ENCODE data around the gene KRT40. TPM values are rescaled to one million over a fixed set of nuclear protein-coding genes. Genes with fewer than 3 reads are reported as not detected.

The KRT40 gene
- total and polyA plus RNA-seq, 2 of the 4 experiments (the other 2 are of a cell fraction): not detected

DNA sequence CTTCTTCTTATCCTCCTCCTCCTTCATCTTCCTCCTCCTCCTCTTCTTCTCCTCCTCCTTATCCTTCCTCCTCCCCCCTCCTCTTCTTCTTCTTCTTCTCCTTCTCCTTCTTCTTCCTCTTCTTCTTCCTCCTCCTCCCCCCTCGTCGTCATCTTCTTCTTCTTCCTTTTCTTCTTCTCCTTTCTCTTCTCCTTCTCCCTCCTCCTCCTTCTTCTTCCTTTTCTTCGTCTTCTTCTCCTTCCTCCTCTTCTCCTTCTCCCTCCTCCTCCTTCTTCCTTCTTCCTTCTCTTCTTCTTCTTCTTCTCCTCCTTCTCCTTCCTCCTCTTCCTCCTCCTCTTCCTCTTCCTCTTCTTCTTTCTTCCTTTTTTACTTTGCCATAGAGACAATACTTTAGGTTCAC, 41.6 kb downstream of the KRT40 start:
- no peak overlapping the region for H3K4me3 ChIP-seq (ENCODE audit: insufficient read depth, low read depth, low read length)
- H3K14ac ChIP-seq (replicated peaks; ENCODE audit: low read depth, low read length): no peak overlapping the region
- H2AK9ac ChIP-seq (replicated peaks; ENCODE audit: low read depth, low read length, poor library complexity): no peak overlapping the region
- 89% methylated on average over 3 of the region's 3 CpGs; no CpG with 5 or more reads in 1 of the 2 experiments for whole genome bisulfite sequencing, 2 experiments (ENCODE audit: extremely low coverage in 2 of 2, insufficient read length in 1 of 2)
- no peak for TF ChIP-seq MAZ (IDR thresholded peaks at IDR 0.05; ENCODE audit: borderline replicate concordance, low read depth, low read length)
- TF ChIP-seq, protein P1, sequence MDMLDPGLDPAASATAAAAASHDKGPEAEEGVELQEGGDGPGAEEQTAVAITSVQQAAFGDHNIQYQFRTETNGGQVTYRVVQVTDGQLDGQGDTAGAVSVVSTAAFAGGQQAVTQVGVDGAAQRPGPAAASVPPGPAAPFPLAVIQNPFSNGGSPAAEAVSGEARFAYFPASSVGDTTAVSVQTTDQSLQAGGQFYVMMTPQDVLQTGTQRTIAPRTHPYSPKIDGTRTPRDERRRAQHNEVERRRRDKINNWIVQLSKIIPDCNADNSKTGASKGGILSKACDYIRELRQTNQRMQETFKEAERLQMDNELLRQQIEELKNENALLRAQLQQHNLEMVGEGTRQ (IDR thresholded peaks at IDR 0.05; ENCODE audit: low read depth, low read length): no peak
- no peak for TF ChIP-seq CHD1 (IDR thresholded peaks at IDR 0.05; ENCODE audit: low read depth, low read length)
- TF ChIP-seq POLR2A (IDR thresholded peaks at IDR 0.05; ENCODE audit: low read depth, low read length): no peak
- TF ChIP-seq MXI1 (IDR thresholded peaks at IDR 0.05; ENCODE audit: borderline replicate concordance, low read depth, low read length): no peak
- TF ChIP-seq MAFK (IDR thresholded peaks at IDR 0.05; ENCODE audit: low read depth, low read length): no peak
- no peak for TF ChIP-seq NFE2L2 (IDR thresholded peaks at IDR 0.05; ENCODE audit: low read depth, low read length)
- TF ChIP-seq ELK1 (IDR thresholded peaks at IDR 0.05; ENCODE audit: borderline replicate concordance, low read depth, low read length): no peak
- TF ChIP-seq CTCF (conservative IDR thresholded peaks at IDR 0.05; ENCODE audit: low read depth, low read length): no peak
- no peak for TF ChIP-seq CEBPB (IDR thresholded peaks at IDR 0.05; ENCODE audit: low read depth, low read length)
- H3K23ac ChIP-seq (ENCODE audit: low read depth, low read length): no peak overlapping the region
- H3K36me3 ChIP-seq (ENCODE audit: control insufficient read depth, insufficient read depth, low read length): no peaks in the 10 kb centered on the region
- H3K9me3 ChIP-seq (ENCODE audit: control insufficient read depth, insufficient read depth, low read length): no peaks in the 10 kb centered on the region
- no peak overlapping the region for H2BK15ac ChIP-seq (ENCODE audit: low read depth, low read length)
- H3K27me3 ChIP-seq (ENCODE audit: control insufficient read depth, insufficient read depth, low read length): no peaks in the 10 kb centered on the region
- no peak overlapping the region for H3K4ac ChIP-seq (ENCODE audit: low read depth, low read length)
- H2AK5ac ChIP-seq (ENCODE audit: low read depth, low read length): no peak overlapping the region
- H4K20me1 ChIP-seq (ENCODE audit: insufficient read depth, low read length): no peaks in the 10 kb centered on the region
- no peak overlapping the region for H3K4me2 ChIP-seq (ENCODE audit: low read depth, low read length)
- no peaks in the 10 kb centered on the region for H3K79me1 ChIP-seq (ENCODE audit: low read depth in 1 of 2, low read length in 2 of 2)
- H4K91ac ChIP-seq (ENCODE audit: insufficient read depth, low read depth, low read length): no peak overlapping the region
- no peak overlapping the region for H2BK120ac ChIP-seq (ENCODE audit: low read depth, low read length)
- H3K9ac ChIP-seq (ENCODE audit: low read depth, low read length): no peak overlapping the region
- no peak overlapping the region for H2BK20ac ChIP-seq (ENCODE audit: low read depth, low read length)
- H3K9me1 ChIP-seq (ENCODE audit: insufficient read depth, low read length): no peaks in the 10 kb centered on the region
- in situ Hi-C loops (cut with MboI; ENCODE audit: low sequenced_read_pairs): no loop called here
- H2AFZ ChIP-seq (replicated peaks; ENCODE audit: low read length, poor library complexity): no peak overlapping the region
- BruUV-seq (replicated peaks): no TSS peak
- ChIA-PET CTCF (no interaction called here), POLR2A (ENCODE audit: unreplicated experiment) (no interaction called here)
- H2BK5ac ChIP-seq (ENCODE audit: low read depth, low read length, poor library complexity, severe bottlenecking): no peak overlapping the region
- H3K18ac ChIP-seq (ENCODE audit: low read depth, low read length): no peak overlapping the region
- H3K56ac ChIP-seq (ENCODE audit: extremely low read depth, insufficient read depth, low read length): no peak overlapping the region
- ATAC-seq (ENCODE audit: low read depth) (no peak), DNase-seq (no peak)
- H4K8ac ChIP-seq (ENCODE audit: low read depth in 2 of 2, low read length in 2 of 2): no peak overlapping the region
- no peak overlapping the region for H3K27ac ChIP-seq (ENCODE audit: insufficient read depth, low read length)
- no peaks in the 10 kb centered on the region for H3K4me1 ChIP-seq (ENCODE audit: control insufficient read depth, insufficient read depth, low read length)
- dilution Hi-C loops (cut with HindIII; ENCODE audit: low sequenced_read_pairs, unreplicated experiment): no loop called here
- no peak overlapping the region for H4K5ac ChIP-seq (ENCODE audit: low read depth, low read length)
- intact Hi-C loops (cut with micrococcal nuclease): no loop called here

Measured in IMR-90 (cell line).